Hippocampal formation (tissue), 2 donors: ENCODE results near the gene SPTAN1.
"Not testable (repeated sequence)": the region's sequence is repeated elsewhere in the genome, so short reads cannot be mapped to it uniquely, and the experiment has no call there.

Source experiments
- DNase-seq, 2 donors: peaks; one replicate each; lab custom pipeline; 2025; lab: John Stamatoyannopoulos, UW

SPTAN1 gene

DNA sequence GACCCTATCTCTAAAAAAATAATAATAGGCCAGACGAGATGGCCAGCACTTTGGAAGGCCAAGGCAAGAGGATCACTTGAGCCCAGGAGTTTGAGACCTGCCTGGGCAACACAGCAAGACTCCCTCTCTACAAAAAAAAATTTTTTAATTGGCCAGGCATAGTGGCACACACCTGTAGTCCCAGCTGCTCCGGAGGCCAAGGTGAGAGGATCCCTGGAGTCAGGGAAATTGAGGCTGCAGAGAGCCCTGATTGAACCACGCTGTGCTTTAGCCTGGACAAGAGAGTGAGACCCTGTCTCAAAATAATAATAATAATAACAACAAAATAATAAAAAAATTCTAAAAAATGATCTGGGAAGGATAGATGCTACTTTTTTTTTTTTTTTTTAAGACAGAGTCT lies 105.4 kb downstream of the SPTAN1 start:
- DNase-seq = no peak

DNA sequence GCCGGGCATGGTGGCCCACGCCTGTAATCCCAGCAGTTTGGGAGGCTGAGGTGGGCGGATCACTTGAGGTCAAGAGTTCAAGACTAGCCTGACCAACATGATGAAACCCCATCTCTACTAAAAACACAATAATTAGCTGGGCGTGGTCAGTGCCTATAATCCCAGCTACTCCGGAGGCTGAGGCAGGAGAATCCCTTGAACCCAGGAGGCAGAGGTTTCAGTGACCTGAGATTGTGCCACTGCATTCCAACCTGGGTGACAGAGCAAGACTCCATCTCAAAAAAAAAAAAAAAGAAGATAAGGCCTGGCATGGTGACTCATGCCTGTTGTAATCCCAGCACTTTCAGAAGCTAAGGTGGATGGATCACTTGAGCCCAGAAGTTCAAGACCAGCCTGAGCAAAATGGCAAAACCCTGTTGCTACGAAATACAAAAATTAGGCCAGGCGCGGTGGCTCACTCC lies 114.1 kb downstream of the SPTAN1 start:
- not testable (repeated sequence) for DNase-seq

DNA sequence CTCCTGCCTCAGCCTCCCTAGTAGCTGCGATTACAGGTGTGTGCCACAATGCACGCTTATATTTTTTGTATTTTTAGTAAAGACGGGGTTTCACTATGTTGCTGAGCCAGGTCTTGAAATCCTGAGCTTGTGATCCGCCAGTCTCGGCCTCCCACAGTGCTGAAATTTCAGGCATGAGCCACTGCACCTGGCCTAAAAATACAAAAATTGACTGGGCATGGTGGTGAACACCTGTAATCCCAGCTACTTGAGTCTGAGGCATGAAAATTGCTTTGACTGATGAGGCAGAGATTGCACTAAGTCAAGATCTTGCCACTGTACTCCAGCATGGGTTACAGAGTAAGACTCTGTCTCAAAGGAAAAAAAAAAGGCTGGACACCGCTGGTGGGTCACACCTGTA lies 117.4 kb downstream of the SPTAN1 start:
- no peak for DNase-seq

DNA sequence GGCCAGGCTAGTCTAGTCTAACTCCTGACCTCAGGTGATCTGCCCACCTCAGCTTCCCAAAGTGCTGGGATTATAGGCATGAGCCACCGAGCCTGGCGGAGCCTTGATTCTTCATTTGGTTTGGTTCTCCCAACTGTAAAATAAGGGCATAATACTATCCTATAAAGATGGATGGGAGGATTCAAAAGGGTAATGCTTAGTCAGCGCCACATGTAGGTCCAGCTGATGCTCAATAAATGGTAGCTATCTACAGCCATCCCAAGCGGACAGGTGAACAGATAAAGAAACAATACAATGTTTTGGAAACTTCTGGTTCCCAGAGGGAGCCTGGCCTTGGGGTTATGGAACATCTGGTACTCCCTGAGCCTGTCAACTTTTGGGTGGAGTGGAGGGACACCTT lies 123.0 kb downstream of the SPTAN1 start:
- DNase-seq = no peak

DNA sequence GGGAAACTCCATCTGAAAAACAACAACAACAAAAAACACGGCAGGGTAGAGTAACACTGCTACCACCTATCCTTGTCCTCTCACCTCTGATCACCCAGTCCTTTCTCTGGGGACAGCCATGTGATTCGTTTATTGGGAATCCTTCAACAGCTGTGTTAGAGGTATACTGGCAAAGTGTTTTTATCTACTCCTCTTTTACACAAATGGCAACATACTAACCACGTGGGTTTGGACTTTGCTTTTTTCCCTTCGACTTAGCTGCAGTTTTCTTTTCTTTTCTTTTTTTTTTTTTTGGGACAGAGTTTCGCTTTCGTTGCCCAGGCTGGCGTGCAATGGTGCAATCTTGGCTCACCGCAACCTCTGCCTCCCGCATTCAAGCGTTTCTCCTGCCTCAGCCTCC lies 125.4 kb downstream of the SPTAN1 start:
- DNase-seq = no peak
